Body of pancreas (tissue), 4 donors: ENCODE results near the gene TM7SF3.

Experiments used
- POLR2A ChIP-seq, 3 donors: fragments of 450-650 bp; IDR thresholded peaks; one replicate each; pipeline ENCODE4 v1.6.1; 2016; ENCODE audit warnings: antibody characterized with exemption in 3 of 3, mild to moderate bottlenecking in 2 of 3
- TF ChIP-seq, protein P1 (sequence below), 7 experiments: fragments of 450-650 bp in 4 of 7; fragments of 200-600 bp in 3 of 7; sonication (generic) in 3 of 7; IDR thresholded peaks; one replicate each; pipeline ENCODE4 v1.5.1; 2016 to 2019; ENCODE audit warnings: antibody characterized with exemption in 7 of 7

GRCh38 chr12:26994109-26994508, 20.1 kb downstream of the TM7SF3 start:
- TF ChIP-seq, protein P1, sequence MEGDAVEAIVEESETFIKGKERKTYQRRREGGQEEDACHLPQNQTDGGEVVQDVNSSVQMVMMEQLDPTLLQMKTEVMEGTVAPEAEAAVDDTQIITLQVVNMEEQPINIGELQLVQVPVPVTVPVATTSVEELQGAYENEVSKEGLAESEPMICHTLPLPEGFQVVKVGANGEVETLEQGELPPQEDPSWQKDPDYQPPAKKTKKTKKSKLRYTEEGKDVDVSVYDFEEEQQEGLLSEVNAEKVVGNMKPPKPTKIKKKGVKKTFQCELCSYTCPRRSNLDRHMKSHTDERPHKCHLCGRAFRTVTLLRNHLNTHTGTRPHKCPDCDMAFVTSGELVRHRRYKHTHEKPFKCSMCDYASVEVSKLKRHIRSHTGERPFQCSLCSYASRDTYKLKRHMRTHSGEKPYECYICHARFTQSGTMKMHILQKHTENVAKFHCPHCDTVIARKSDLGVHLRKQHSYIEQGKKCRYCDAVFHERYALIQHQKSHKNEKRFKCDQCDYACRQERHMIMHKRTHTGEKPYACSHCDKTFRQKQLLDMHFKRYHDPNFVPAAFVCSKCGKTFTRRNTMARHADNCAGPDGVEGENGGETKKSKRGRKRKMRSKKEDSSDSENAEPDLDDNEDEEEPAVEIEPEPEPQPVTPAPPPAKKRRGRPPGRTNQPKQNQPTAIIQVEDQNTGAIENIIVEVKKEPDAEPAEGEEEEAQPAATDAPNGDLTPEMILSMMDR (IDR thresholded peaks at IDR 0.05): no peak
- TF ChIP-seq POLR2A (IDR thresholded peaks at IDR 0.05): no peak
